Fibroblast of pulmonary artery (primary cell): ENCODE measurements around the gene STAT5B.

Source experiments
- DNase-seq: peaks from one replicate; pipeline ENCODE4 v3.0.0-alpha.2; 2010; ENCODE audit warnings: low read depth
- H3K4me3 ChIP-seq: replicated peaks from 2 replicates; pipeline ENCODE4 v1.5.1; 2011; ENCODE audit warnings: low read depth, mild to moderate bottlenecking, control low read depth, low read length, moderate library complexity
- CTCF ChIP-seq: IDR thresholded peaks from 2 replicates; pipeline ENCODE4 v1.5.1; 2011; ENCODE audit warnings: mild to moderate bottlenecking, control low read depth, low read length, inconsistent platforms; ENCODE audit errors: missing control alignments

Gene STAT5B

GRCh38 chr17:42179335-42179734, 96.9 kb downstream of the STAT5B start:
- no peak overlapping the region for H3K4me3 ChIP-seq
- DNase-seq = no peak
- TF ChIP-seq CTCF = no peak

- no peak overlapping the region for H3K4me3 ChIP-seq
- DNase-seq = no peak
- no peak for TF ChIP-seq CTCF
Measured at GRCh38 chr17:42178817-42179216, 97.4 kb downstream of the STAT5B start.

- DNase-seq = no peak
- no peak overlapping the region for H3K4me3 ChIP-seq
- no peak for TF ChIP-seq CTCF
Measured at GRCh38 chr17:42177684-42178083, 98.5 kb downstream of the STAT5B start.

- no peak for DNase-seq
- no peak for TF ChIP-seq CTCF
- H3K4me3 ChIP-seq = no peak overlapping the region
Measured at GRCh38 chr17:42174126-42174783, 101.9 kb downstream of the STAT5B start.

- no peak overlapping the region for H3K4me3 ChIP-seq
- TF ChIP-seq CTCF = no peak
- DNase-seq = no peak
Measured at GRCh38 chr17:42171831-42172230, 104.4 kb downstream of the STAT5B start.

GRCh38 chr17:42169351-42169750, 106.8 kb downstream of the STAT5B start:
- DNase-seq = no peak
- no peak overlapping the region for H3K4me3 ChIP-seq
- TF ChIP-seq CTCF = no peak

GRCh38 chr17:42167807-42168206, 108.4 kb downstream of the STAT5B start:
- no peak for TF ChIP-seq CTCF
- DNase-seq = no peak
- H3K4me3 ChIP-seq = no peak overlapping the region
